ENCODE data around the gene UCN.

Gene UCN

DNA sequence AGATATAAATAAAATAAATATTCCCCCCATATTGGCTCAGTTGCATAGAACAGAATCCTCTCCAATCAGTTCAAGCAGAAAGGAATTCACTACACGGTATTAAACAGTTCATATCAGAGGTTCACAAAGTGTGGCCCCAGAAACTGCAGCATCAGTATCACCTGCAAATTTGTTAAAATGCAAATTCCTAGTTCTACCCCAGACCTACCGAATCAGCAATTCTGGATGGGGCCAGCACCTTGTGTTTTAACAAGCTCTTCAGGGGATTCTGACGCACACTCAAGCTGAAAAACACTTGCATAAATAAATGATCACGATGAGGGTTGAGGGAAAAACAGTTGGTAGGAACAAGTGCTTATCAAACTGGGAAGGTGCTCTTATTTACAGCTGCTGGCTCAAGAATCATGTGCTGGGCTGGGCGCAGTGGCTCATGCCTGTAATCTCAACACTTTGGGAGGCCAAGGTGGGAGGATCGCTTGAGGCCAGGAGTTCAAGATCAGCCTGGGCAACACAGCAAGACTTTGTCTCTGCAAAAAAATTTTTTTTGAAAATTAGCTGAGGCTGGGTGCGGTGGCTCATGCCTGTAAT lies 42.0 kb upstream of the UCN start:
- Histone ChIP-seq H3K27ac (ENCODE audit: low read length) (no peak overlapping the region), H3K79me2 (ENCODE audit: insufficient read depth, low read length) (peaks cover 95% of the 10 kb centered on the region), H3K9ac (ENCODE audit: low read depth, low read length) (no peak overlapping the region), H3K36me3 (ENCODE audit: insufficient read depth, low read length) (peaks cover 9% of the 10 kb centered on the region), H3K9me3 (ENCODE audit: insufficient read depth, low read length, severe bottlenecking) (no peaks in the 10 kb centered on the region), H3K27me3 (ENCODE audit: insufficient read depth, low read length, poor library complexity) (no peaks in the 10 kb centered on the region), H3K4me1 (ENCODE audit: insufficient read depth, low read length) (peaks cover 15% of the 10 kb centered on the region), H3K4me2 (ENCODE audit: insufficient read depth, low read length) (no peak overlapping the region), H4K20me1 (ENCODE audit: insufficient read depth, low read length) (peaks cover 42% of the 10 kb centered on the region; the same call in 1 of the 2 replicates), H2AFZ (ENCODE audit: low read depth, low read length) (no peak overlapping the region), H3K4me3 (ENCODE audit: low read depth in 1 of 2, low read length in 2 of 2) (no peak overlapping the region)
- no peak for TF ChIP-seq EZH2 (IDR thresholded peaks at IDR 0.05; ENCODE audit: borderline replicate concordance, low read depth, low read length, severe bottlenecking)
- TF ChIP-seq, protein P1, sequence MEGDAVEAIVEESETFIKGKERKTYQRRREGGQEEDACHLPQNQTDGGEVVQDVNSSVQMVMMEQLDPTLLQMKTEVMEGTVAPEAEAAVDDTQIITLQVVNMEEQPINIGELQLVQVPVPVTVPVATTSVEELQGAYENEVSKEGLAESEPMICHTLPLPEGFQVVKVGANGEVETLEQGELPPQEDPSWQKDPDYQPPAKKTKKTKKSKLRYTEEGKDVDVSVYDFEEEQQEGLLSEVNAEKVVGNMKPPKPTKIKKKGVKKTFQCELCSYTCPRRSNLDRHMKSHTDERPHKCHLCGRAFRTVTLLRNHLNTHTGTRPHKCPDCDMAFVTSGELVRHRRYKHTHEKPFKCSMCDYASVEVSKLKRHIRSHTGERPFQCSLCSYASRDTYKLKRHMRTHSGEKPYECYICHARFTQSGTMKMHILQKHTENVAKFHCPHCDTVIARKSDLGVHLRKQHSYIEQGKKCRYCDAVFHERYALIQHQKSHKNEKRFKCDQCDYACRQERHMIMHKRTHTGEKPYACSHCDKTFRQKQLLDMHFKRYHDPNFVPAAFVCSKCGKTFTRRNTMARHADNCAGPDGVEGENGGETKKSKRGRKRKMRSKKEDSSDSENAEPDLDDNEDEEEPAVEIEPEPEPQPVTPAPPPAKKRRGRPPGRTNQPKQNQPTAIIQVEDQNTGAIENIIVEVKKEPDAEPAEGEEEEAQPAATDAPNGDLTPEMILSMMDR (IDR thresholded peaks at IDR 0.05; ENCODE audit: borderline replicate concordance, extremely low read depth, low read length, poor library complexity, severe bottlenecking): no peak
- no peak for ATAC-seq (ENCODE audit: insufficient read depth, low read depth)
- no peak for DNase-seq

DNA sequence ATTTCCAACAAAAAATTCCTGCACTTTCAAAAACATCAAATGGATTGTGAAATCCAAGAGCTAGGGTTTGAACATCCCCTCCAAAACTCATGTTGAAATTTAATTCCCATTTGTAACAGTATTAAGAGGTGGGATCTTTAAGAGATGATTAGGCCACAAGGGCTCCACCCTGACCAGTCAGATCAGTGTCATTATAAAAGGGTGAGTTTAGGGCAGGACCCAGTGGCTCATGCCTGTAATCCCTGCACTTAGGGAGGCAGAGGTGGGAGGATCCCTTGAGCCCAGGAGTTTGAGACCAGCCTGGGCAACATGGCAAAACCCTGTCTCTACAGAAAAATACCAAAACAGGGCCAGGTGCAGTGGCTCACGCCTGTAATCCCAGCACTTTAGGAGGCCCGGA lies 39.4 kb upstream of the UCN start:
- Histone ChIP-seq H3K27ac (ENCODE audit: low read length) (no peak overlapping the region), H3K4me3 (ENCODE audit: low read depth in 1 of 2, low read length in 2 of 2) (no peak overlapping the region), H3K36me3 (ENCODE audit: insufficient read depth, low read length) (peaks cover 21% of the 10 kb centered on the region), H3K27me3 (ENCODE audit: insufficient read depth, low read length, poor library complexity) (no peaks in the 10 kb centered on the region), H4K20me1 (ENCODE audit: insufficient read depth, low read length) (peaks cover 52% of the 10 kb centered on the region; the same call in 1 of the 2 replicates), H3K9ac (ENCODE audit: low read depth, low read length) (no peak overlapping the region), H3K79me2 (ENCODE audit: insufficient read depth, low read length) (peaks cover 92% of the 10 kb centered on the region), H3K9me3 (ENCODE audit: insufficient read depth, low read length, severe bottlenecking) (no peaks in the 10 kb centered on the region), H3K4me1 (ENCODE audit: insufficient read depth, low read length) (no peaks in the 10 kb centered on the region), H2AFZ (ENCODE audit: low read depth, low read length) (no peak overlapping the region), H3K4me2 (ENCODE audit: insufficient read depth, low read length) (no peak overlapping the region)
- TF ChIP-seq, protein P1 (IDR thresholded peaks at IDR 0.05; ENCODE audit: borderline replicate concordance, extremely low read depth, low read length, poor library complexity, severe bottlenecking): no peak
- no peak for TF ChIP-seq EZH2 (IDR thresholded peaks at IDR 0.05; ENCODE audit: borderline replicate concordance, low read depth, low read length, severe bottlenecking)
- ATAC-seq (ENCODE audit: insufficient read depth, low read depth): no peak
- DNase-seq: no peak

DNA sequence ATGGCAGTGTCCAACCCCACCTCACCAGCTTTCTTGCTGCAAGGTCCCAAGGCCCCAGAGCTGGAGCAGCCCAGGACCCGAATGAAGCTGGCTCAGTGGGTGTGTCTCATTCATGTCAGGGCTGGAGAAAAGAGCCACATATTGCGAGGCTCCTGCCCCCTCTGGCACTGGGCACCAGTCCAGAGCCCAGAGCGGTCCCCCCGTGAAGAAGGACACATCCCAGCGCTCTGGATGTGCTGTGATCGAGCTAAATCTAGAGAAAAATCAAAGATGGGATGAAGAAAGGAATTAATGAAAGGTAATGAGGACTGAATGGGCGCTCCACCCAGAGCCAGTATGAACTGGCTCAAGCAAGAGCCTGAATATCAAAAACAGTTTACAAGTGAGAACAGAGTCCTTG lies 27.9 kb upstream of the UCN start:
- H3K9ac ChIP-seq (ENCODE audit: low read depth, low read length): no peak overlapping the region
- H3K27me3 ChIP-seq (ENCODE audit: insufficient read depth, low read length, poor library complexity): no peaks in the 10 kb centered on the region
- TF ChIP-seq, protein P1 (IDR thresholded peaks at IDR 0.05; ENCODE audit: borderline replicate concordance, extremely low read depth, low read length, poor library complexity, severe bottlenecking): no peak
- no peak for TF ChIP-seq EZH2 (IDR thresholded peaks at IDR 0.05; ENCODE audit: borderline replicate concordance, low read depth, low read length, severe bottlenecking)
- ATAC-seq (ENCODE audit: insufficient read depth, low read depth) (no peak), DNase-seq (no peak)
- H2AFZ ChIP-seq (ENCODE audit: low read depth, low read length): no peak overlapping the region
- no peaks in the 10 kb centered on the region for H3K79me2 ChIP-seq (ENCODE audit: insufficient read depth, low read length)
- no peaks in the 10 kb centered on the region for H3K4me1 ChIP-seq (ENCODE audit: insufficient read depth, low read length)
- no peak overlapping the region for H3K27ac ChIP-seq (ENCODE audit: low read length)
- H3K4me3 ChIP-seq (ENCODE audit: low read depth in 1 of 2, low read length in 2 of 2): no peak overlapping the region
- no peaks in the 10 kb centered on the region for H3K9me3 ChIP-seq (ENCODE audit: insufficient read depth, low read length, severe bottlenecking)
- peaks cover 84% of the 10 kb centered on the region for H3K36me3 ChIP-seq (ENCODE audit: insufficient read depth, low read length)
- H3K4me2 ChIP-seq (ENCODE audit: insufficient read depth, low read length): no peak overlapping the region
- H4K20me1 ChIP-seq (ENCODE audit: insufficient read depth, low read length): no peaks in the 10 kb centered on the region; the same call in 1 of the 2 replicates
